GM23248 (cell line): ENCODE measurements around the gene MADCAM1. TPM values are rescaled to one million over a fixed set of nuclear protein-coding genes. Genes with fewer than 3 reads are reported as not detected.
"Not testable (repeated sequence)": the region's sequence is repeated elsewhere in the genome, so short reads cannot be mapped to it uniquely, and the experiment has no call there.

Experiments
- DNase-seq: peaks from one replicate; pipeline ENCODE4 v3.0.0-alpha.2; 2015
- H2AFZ ChIP-seq: fragments of 200-600 bp; sonication (generic); 2 replicates; pipeline ENCODE4 v1.6.1; 2016; ENCODE audit warnings: antibody characterized with exemption
- H3F3A ChIP-seq: fragments of 200-600 bp; sonication (generic); 2 replicates; pipeline ENCODE4 v1.6.1; 2016; ENCODE audit warnings: mild to moderate bottlenecking, antibody characterized with exemption, mixed run types; ENCODE audit not compliant: insufficient read depth
- H3K27ac ChIP-seq: fragments of 200-600 bp; sonication (generic); 2 replicates; pipeline ENCODE4 v1.5.1; 2016; ENCODE audit warnings: mild to moderate bottlenecking
- H3K27me3 ChIP-seq: fragments of 200-600 bp; sonication (generic); replicated peaks from 2 replicates; pipeline ENCODE4 v1.6.1; 2016; ENCODE audit warnings: mild to moderate bottlenecking; ENCODE audit not compliant: insufficient read depth
- H3K36me3 ChIP-seq: fragments of 200-600 bp; sonication (generic); 2 replicates; pipeline ENCODE4 v1.6.1; 2016; ENCODE audit warnings: low read depth, mild to moderate bottlenecking
- H3K4me1 ChIP-seq: fragments of 200-600 bp; sonication (generic); 2 replicates; pipeline ENCODE4 v1.6.1; 2016; ENCODE audit warnings: mild to moderate bottlenecking; ENCODE audit not compliant: insufficient read depth
- H3K4me2 ChIP-seq: fragments of 200-600 bp; sonication (generic); one replicate; pipeline ENCODE4 v1.6.1; 2016; ENCODE audit warnings: mild to moderate bottlenecking; ENCODE audit not compliant: unreplicated experiment
- H3K4me3 ChIP-seq: fragments of 200-600 bp; sonication (generic); 2 replicates; pipeline ENCODE4 v1.5.1; 2016; ENCODE audit warnings: mild to moderate bottlenecking
- H3K79me2 ChIP-seq: fragments of 200-600 bp; sonication (generic); 2 replicates; pipeline ENCODE4 v1.6.1; 2016; ENCODE audit warnings: mild to moderate bottlenecking; ENCODE audit not compliant: insufficient read depth
- H3K9ac ChIP-seq: fragments of 200-600 bp; sonication (generic); 2 replicates; pipeline ENCODE4 v1.6.1; 2016; ENCODE audit warnings: mild to moderate bottlenecking
- H3K9me2 ChIP-seq: fragments of 200-600 bp; sonication (generic); 2 replicates; pipeline ENCODE4 v1.6.1; 2016; ENCODE audit warnings: mixed run types, mild to moderate bottlenecking, moderate library complexity; ENCODE audit not compliant: insufficient read depth
- H3K9me3 ChIP-seq: fragments of 200-600 bp; sonication (generic); one replicate; pipeline ENCODE4 v1.6.1; 2017; ENCODE audit warnings: low read depth
- H4K20me1 ChIP-seq: fragments of 200-600 bp; sonication (generic); 2 replicates; pipeline ENCODE4 v1.6.0; 2016; ENCODE audit not compliant: insufficient read depth
- EZH2 ChIP-seq: fragments of 200-600 bp; sonication (generic); IDR thresholded peaks from 2 replicates; pipeline ENCODE4 v1.6.1; 2018; ENCODE audit warnings: antibody characterized with exemption, mild to moderate bottlenecking; ENCODE audit not compliant: insufficient read depth, poor library complexity, severe bottlenecking
- EZH2phosphoT487 ChIP-seq: fragments of 200-600 bp; sonication (generic); IDR thresholded peaks from 2 replicates; pipeline ENCODE4 v1.6.1; 2018; ENCODE audit warnings: antibody characterized with exemption, moderate library complexity, mild to moderate bottlenecking, low read depth; ENCODE audit not compliant: insufficient read depth
- WGBS, 2 experiments: methylation state at CpG; one replicate each; pipeline ENCODE4 v1.1.6; 2015 to 2017; ENCODE audit warnings: low lambda C conversion rate in 2 of 2, low coverage in 1 of 2; ENCODE audit errors: missing lambda C conversion rate in 2 of 2; 5-methylcytosine and 5-hydroxymethylcytosine counted together
- in situ Hi-C: fragments of 300-500 bp; cut with MboI; formaldehyde crosslinking; loops from 2 replicates; pipeline ENCODE4 v1.15.0; 2020
- polyA plus RNA-seq: library from polyadenylated mRNA; unstranded; fragments of >200 nt; fragmentation: Nextera tagmentation; extraction: Ambion mirVana; gene quantifications from 2 replicates; pipeline ENCODE4 v1.2.1, GENCODE V29; 2016
- total RNA-seq: library from RNA; depleted of rRNA; stranded (reverse); fragments of >200 nt; shearing (Covaris generic); gene quantifications from 2 replicates; pipeline ENCODE4 v1.2.3, GENCODE V29; 2014; rRNA removed

Gene MADCAM1
- total RNA-seq (0.54 TPM in 1 of 2 replicates, not detected in the other), polyA plus RNA-seq (0.11 and 0.38 TPM in 2 replicates)

GRCh38 chr19:496112-496665 lies at the start of gene MADCAM1:
Gene MADCAM1, plus strand, starts transcription at chr19:496486. Its CDS starts 14 bp downstream, at chr19:496500.
- H3K4me2 ChIP-seq, result no peak within 1 kb of the TSS
- no peaks in the 10 kb centered on the region for H3K79me2 ChIP-seq
- H3K4me3 ChIP-seq, result no peak within 1 kb of the TSS
- no peaks in the 10 kb centered on the region for H3F3A ChIP-seq
- in situ Hi-C loops, result no loop called here
- TF ChIP-seq EZH2phosphoT487, result no peak
- TF ChIP-seq EZH2, result no peak
- peaks cover 5% of the 10 kb centered on the region for H3K27me3 ChIP-seq
- no peaks in the 10 kb centered on the region for H3K9me3 ChIP-seq
- H3K27ac ChIP-seq, result no peak within 1 kb of the TSS
- DNase-seq, result no peak
- H2AFZ ChIP-seq, result no peak within 1 kb of the TSS
- no peaks in the 10 kb centered on the region for H3K9me2 ChIP-seq
- no peaks in the 10 kb centered on the region for H3K36me3 ChIP-seq
- no peaks in the 10 kb centered on the region for H3K4me1 ChIP-seq
- H4K20me1 ChIP-seq, result no peaks in the 10 kb centered on the region
- 4 to 9% methylated on average over 27 to 28 of the region's 33 CpGs for WGBS, 2 experiments
- no peak within 1 kb of the TSS for H3K9ac ChIP-seq

GRCh38 chr19:447064-447426 lies 49.2 kb upstream of the MADCAM1 start:
- H3K9me2 ChIP-seq, result no peaks in the 10 kb centered on the region
- no peak overlapping the region for H3K9ac ChIP-seq
- no peak for TF ChIP-seq EZH2
- TF ChIP-seq EZH2phosphoT487, result no peak
- H3K4me3 ChIP-seq, result no peak overlapping the region
- H3K4me1 ChIP-seq, result no peaks in the 10 kb centered on the region
- no peaks in the 10 kb centered on the region for H3K79me2 ChIP-seq
- H3K4me2 ChIP-seq, result no peak overlapping the region
- in situ Hi-C loops, result no loop called here
- 0 out of 2 replicates have a peak, but pooled peaks cover 6% of the 10 kb centered on the region for H3F3A ChIP-seq
- H2AFZ ChIP-seq, result no peak overlapping the region
- H3K36me3 ChIP-seq, result no peaks in the 10 kb centered on the region
- H4K20me1 ChIP-seq, result no peaks in the 10 kb centered on the region
- no peaks in the 10 kb centered on the region for H3K9me3 ChIP-seq
- 84 to 88% methylated on average over 18 to 24 of the region's 24 CpGs for WGBS, 2 experiments
- no peak overlapping the region for H3K27ac ChIP-seq
- no peak for DNase-seq
- H3K27me3 ChIP-seq, result no peaks in the 10 kb centered on the region

- H3K4me2 ChIP-seq, result no peak overlapping the region
- H3K36me3 ChIP-seq, result no peaks in the 10 kb centered on the region
- WGBS, 2 experiments, result 61 to 64% methylated on average over 28 to 31 of the region's 31 CpGs
- H3K4me3 ChIP-seq, result no peak overlapping the region
- no peak for TF ChIP-seq EZH2phosphoT487
- TF ChIP-seq EZH2, result no peak
- in situ Hi-C loops, result no loop called here
- H3K27me3 ChIP-seq, result no peaks in the 10 kb centered on the region
- H3K9me3 ChIP-seq, result no peaks in the 10 kb centered on the region
- no peak overlapping the region for H2AFZ ChIP-seq
- DNase-seq, result no peak
- no peaks in the 10 kb centered on the region for H3K9me2 ChIP-seq
- no peak overlapping the region for H3K9ac ChIP-seq
- H3K79me2 ChIP-seq, result no peaks in the 10 kb centered on the region
- no peaks in the 10 kb centered on the region for H4K20me1 ChIP-seq
- H3K4me1 ChIP-seq, result no peaks in the 10 kb centered on the region
- H3K27ac ChIP-seq, result no peak overlapping the region
- 0 out of 2 replicates have a peak, but pooled peaks cover 6% of the 10 kb centered on the region for H3F3A ChIP-seq
Measured at GRCh38 chr19:447816-448560, 48.3 kb upstream of the MADCAM1 start.

GRCh38 chr19:449916-450315 lies 46.4 kb upstream of the MADCAM1 start:
- H3K9ac ChIP-seq, result no peak overlapping the region
- no peak overlapping the region for H3K4me3 ChIP-seq
- H3K79me2 ChIP-seq, result no peaks in the 10 kb centered on the region
- in situ Hi-C loops, result no loop called here
- 0 out of 2 replicates have a peak, but pooled peaks cover 6% of the 10 kb centered on the region for H3F3A ChIP-seq
- no peak for DNase-seq
- WGBS, 2 experiments, result 84 to 87% methylated on average over 19 to 20 of the region's 20 CpGs
- no peaks in the 10 kb centered on the region for H3K9me3 ChIP-seq
- no peak for TF ChIP-seq EZH2
- no peak for TF ChIP-seq EZH2phosphoT487
- H3K27me3 ChIP-seq, result no peaks in the 10 kb centered on the region
- H2AFZ ChIP-seq, result no peak overlapping the region
- no peaks in the 10 kb centered on the region for H3K4me1 ChIP-seq
- H3K27ac ChIP-seq, result no peak overlapping the region
- H3K4me2 ChIP-seq, result no peak overlapping the region
- no peaks in the 10 kb centered on the region for H4K20me1 ChIP-seq
- H3K9me2 ChIP-seq, result no peaks in the 10 kb centered on the region
- no peaks in the 10 kb centered on the region for H3K36me3 ChIP-seq

- H4K20me1 ChIP-seq, H3K9ac ChIP-seq, H3F3A ChIP-seq, H3K27ac ChIP-seq, H3K27me3 ChIP-seq, H3K79me2 ChIP-seq, H3K9me2 ChIP-seq, H3K36me3 ChIP-seq, H3K4me1 ChIP-seq, DNase-seq, H3K4me3 ChIP-seq, in situ Hi-C loops, H3K9me3 ChIP-seq, H3K4me2 ChIP-seq, H2AFZ ChIP-seq: not testable (repeated sequence)
- WGBS, 2 experiments, result 83 to 94% methylated on average over 19 to 33 of the region's 33 CpGs
Measured at GRCh38 chr19:450912-451481, 45.3 kb upstream of the MADCAM1 start.
